Stimulated activated CD8-positive, alpha-beta memory T cell treated with anti-CD3 and anti-CD28 coated beads, Interleukin-4, amount 100 ng/mL, for 48 hours (primary cell): ENCODE measurements around the gene ATRN.

ENCODE experiments used
- DNase-seq: peaks from one replicate; pipeline ENCODE4 v3.0.0-alpha.2; 2020

The ATRN gene

GRCh38 chr20:3660262-3661059 is 189.6 kb downstream of the ATRN start:
- DNase-seq = no peak

GRCh38 chr20:3661060-3661813 is 190.4 kb downstream of the ATRN start:
- DNase-seq = no peak

GRCh38 chr20:3661814-3662665 is 191.2 kb downstream of the ATRN start:
- no peak for DNase-seq

- no peak for DNase-seq
Observed at GRCh38 chr20:3663031-3663701, 192.3 kb downstream of the ATRN start, which contains the start of gene GFRA4. Gene GFRA4 (minus strand): TSS chr20:3663399. CDS start chr20:3663399, 0 bp downstream.

- DNase-seq = no peak
Observed at GRCh38 chr20:3663858-3664257, 193.0 kb downstream of the ATRN start.

- DNase-seq = no peak
Observed at GRCh38 chr20:3667434-3668037, 196.7 kb downstream of the ATRN start.

- no peak for DNase-seq
Observed at GRCh38 chr20:3669710-3670367, 199.0 kb downstream of the ATRN start.

- DNase-seq = no peak
Observed at GRCh38 chr20:3670511-3670910, 199.7 kb downstream of the ATRN start.

GRCh38 chr20:3670945-3671344 is 200.1 kb downstream of the ATRN start:
- DNase-seq = no peak

- no peak for DNase-seq
Observed at GRCh38 chr20:3671986-3672546, 201.2 kb downstream of the ATRN start.

- DNase-seq = no peak
Observed at GRCh38 chr20:3672547-3673171, 201.8 kb downstream of the ATRN start.

- no peak for DNase-seq
Observed at GRCh38 chr20:3673221-3674070, 202.6 kb downstream of the ATRN start.

GRCh38 chr20:3674447-3674846 is 203.6 kb downstream of the ATRN start:
- DNase-seq = no peak

- no peak for DNase-seq
Observed at GRCh38 chr20:3674995-3675900, 204.4 kb downstream of the ATRN start.

GRCh38 chr20:3677733-3678132 is 206.9 kb downstream of the ATRN start:
- DNase-seq = no peak

- no peak for DNase-seq
Observed at GRCh38 chr20:3678198-3678597, 207.4 kb downstream of the ATRN start.

- no peak for DNase-seq
Observed at GRCh38 chr20:3678856-3679720, 208.3 kb downstream of the ATRN start.
